HS-5 (cell line): Measurements from ENCODE around the gene PCNT.

Source experiments
- DNase-seq: peaks from one replicate; pipeline ENCODE4 v3.0.0-alpha.2; 2012; ENCODE audit warnings: low read depth

The PCNT gene

DNA sequence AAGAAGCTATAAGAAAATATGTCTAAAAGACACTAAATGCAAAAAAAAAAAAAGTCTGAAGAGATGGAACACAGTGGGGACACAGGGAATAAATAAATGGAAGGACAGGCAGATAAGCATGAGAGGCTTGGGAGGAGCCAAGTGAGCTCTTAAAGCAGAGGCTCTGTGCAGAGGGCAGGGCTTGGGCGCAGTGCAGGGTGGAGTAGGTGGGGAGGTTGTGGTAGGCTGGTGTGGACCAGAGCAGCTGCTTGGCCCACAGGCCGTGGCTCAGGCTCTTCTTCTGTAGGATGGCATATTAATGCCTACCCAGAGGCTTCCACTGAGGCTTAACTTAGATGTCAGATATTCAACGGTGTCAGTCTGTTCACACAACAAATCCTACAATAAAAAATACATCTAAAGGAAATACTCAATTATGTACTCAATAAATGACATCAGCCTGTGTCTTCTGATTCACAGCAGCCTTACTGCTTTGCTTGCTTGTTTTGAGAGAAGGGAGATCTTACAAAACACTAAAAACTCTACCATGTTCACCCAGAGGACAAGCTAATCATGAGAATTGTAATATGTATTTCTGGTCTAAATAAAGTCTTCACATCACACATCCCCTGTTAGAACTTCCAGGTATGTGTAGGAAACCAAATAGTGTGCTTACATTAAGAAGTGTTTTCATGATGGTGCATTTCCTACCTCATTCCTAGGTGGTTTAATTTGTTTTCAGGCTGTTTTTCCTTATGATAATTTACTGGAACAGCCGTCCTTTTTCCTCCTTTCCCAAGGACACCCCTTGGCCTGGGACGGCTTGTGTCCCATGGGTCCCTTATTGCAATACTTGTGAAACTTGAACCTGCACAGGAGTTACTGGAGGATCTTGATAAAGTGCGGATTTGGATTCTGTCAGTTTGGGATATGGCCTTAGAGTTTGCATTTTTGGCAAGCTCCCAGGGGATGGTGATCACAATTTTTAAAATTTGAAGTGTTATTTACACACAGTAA lies 159.6 kb downstream of the PCNT start:
- DNase-seq: no peak

DNA sequence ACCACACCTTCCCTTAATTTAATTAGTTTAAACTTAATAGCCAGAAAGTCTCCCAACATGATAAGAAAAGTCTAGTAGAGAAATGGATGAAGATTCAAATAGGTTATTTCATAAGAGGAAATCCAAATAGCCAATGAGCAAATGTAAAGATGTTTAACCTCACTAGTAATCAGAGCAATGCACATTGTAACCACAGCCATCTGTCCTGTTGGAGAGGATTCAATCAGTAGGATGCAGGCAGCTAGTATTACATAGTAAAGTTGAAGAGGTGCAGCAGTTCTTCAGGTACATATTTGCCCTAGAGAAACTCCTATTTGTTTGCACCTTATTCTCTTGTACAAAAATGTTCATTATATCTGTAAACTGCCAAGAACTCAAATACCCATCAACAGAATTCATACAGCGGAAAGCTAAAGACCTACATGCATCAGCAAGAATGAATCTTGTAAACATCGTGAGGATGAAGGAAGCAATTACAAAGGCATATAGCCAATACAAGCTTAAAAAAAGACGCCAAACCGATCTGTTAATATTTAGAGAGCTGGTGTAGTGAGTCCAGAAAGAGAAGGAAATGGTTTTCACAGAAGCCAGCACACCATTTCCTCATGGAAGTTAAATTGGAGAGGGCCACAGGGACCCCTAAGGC lies 162.6 kb downstream of the PCNT start:
- DNase-seq: no peak

DNA sequence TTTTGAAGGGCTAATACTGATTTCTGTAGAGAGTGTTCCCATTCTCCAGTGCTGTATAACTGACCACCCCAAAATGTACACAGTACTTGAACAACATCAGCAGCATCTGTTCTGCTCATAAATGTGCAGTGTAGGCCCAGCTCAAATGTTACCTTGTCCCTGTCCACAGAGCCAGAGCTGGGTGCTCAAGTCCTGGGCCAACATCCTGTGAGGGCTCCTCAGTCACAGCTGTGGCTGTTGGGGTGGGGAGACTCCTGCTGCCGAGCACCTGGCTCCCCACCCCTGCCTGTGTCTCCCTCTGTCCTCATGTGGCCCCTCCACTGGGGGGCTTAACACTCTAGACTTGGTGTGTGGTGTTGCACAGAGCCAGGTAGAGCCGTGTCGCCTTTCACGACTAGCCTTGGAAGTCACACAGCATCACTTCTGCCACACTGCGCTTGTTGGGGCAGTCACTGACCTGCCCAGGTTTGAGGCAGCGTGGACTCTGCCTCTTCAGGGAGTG lies 165.3 kb downstream of the PCNT start:
- no peak for DNase-seq

DNA sequence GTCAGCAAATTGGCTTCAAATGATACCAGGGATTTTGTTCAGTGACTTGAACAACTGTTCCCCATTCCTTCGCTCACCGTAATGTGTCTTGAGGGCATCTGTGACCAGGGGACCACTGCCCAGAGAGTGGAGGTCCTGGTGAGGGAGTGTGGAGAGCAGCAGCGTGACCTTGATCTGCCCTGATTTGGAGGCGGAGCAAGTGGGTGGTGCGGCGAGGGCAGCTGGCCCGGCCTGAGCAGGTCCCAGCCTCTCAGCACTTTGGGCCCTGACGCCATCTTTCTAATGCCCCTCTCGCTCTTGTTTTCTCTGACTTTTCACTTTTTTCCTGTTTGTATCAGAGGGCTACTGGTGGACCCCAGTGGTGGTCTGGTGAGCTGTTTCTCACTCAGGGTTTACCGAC lies 165.8 kb downstream of the PCNT start:
- DNase-seq: no peak

DNA sequence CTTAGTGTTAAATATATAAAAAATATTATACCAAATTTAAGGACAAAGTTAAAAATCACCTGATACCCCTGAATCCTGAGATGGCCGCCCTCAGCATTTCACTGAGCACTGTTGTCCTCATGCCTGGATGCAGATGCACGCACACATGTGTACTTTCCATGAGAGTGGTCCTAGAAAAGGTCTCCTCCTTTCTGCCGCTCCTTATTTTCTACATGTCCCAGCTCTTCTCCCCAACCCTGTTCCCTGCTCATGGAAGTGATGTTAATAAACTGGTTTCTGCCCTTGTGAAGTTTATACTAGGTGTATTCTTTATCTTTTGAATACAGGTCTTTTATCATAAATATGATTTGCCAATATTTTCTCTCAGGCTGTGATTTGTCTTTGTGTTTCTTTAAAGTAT lies 167.6 kb downstream of the PCNT start:
- DNase-seq: no peak

DNA sequence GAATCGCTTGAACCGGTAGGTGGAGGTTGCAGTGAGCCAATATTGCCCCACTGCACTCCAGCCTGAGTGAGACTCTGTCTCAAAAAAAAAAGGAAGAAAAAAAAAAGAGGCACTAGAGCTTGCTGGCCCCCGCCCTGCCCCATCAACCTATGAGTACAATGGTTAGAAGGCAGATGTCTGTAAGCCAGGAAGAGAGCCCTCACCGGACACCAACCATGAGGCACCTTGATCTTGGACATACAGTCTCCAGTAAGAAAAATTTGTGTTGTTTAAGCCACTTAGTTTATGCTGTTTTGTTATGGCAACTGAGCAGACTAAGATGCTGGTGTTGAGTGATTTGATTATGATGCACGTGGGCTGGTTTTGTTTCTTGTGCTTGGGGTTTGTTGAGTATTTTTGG lies 168.9 kb downstream of the PCNT start:
- no peak for DNase-seq

DNA sequence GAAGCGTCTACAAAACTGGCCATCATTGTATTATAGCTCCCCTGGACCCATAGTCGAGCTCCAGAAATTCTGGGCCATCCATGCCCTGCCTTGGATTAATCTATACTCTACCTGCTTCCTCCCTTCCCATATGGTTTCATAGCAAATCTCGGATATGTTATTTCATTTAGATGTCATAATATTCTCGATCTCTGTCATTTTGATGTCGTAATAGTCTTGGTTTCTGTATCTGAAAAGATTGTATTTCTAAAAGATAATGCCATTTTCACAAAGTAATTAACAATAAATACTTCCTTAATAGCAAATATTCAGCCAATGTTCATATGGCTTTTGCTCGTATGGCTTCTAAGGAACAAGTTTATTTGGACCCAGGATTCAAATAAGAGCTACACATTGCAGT lies 169.9 kb downstream of the PCNT start:
- no peak for DNase-seq
